Measurements from ENCODE around the gene GPRIN2. TPM values are rescaled to one million over a fixed set of nuclear protein-coding genes. Genes with fewer than 3 reads are reported as not detected.

Gene GPRIN2
- total and polyA plus RNA-seq, 2 of the 8 experiments (the other 6 are each of a cell fraction or from before 2014, with no cell fraction given): 14.3 to 18.6 TPM

DNA sequence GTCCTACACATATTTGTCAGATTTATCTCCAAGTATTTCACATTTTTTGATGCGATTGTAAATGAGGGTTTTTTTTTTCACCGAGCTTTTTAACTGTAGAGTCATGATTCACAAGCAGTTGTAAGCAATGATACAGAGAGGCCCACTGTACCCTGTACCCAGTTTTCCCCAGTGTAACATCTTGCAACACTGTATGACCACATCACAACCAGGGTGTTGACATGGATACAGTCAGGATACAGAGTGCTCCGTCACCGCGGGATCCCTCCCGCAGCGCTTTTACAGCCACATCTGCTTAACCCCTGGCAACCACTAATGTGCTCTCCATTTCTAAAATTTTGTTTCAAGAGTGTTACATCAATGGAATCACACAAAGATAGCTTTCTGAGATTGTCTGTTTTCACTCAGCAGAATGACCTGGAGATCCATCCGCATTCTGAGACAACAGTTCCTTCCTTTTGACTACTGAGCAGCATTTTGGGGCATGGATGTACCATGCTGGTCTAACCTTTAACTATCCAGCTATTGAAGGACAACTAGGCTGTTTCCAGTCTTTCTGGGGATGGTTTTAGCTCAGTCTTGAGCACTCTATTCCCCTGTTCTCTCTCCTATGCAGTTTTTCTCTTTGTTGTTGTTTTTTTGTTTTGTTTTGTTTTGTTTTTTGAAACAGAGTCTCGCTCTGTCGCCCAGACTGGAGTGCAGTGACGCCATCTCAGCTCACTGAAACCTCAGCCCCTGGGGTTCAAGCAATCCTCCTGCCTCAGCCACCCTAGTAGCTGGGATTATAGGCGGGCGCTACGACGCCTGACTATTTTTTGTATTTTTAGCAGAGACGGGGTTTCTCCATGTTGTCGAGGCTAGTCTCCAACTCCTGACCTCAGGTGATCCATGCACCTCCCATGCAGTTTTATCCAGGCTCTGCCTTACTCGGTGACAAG, 25.9 kb downstream of the GPRIN2 start:
- no peaks in the 10 kb centered on the region for H3K9me3 ChIP-seq (ENCODE audit: insufficient read depth in 2 of 2, low read depth in 1 of 2, low read length in 1 of 2)
- peaks cover 0 to 14% of the 10 kb centered on the region in 2 experiments for H4K20me1 ChIP-seq (replicated peaks in 1 of 2; ENCODE audit: control insufficient read depth in 1 of 2, insufficient read depth in 2 of 2, low read length in 2 of 2)
- H3K4me1 ChIP-seq (replicated peaks in 1 of 4; ENCODE audit: control insufficient read depth in 3 of 4, insufficient read depth in 4 of 4, low read length in 3 of 4): no peaks in the 10 kb centered on the region
- no peak overlapping the region for H4K5ac ChIP-seq (ENCODE audit: insufficient read length, low read depth, low read length)
- no peak overlapping the region for H3K27ac ChIP-seq (ENCODE audit: low read depth, low read length)
- no peak overlapping the region for H3K23ac ChIP-seq (ENCODE audit: insufficient read length)
- no peak overlapping the region for H3K4ac ChIP-seq (replicated peaks; ENCODE audit: insufficient read length, low read depth, low read length)
- no peak overlapping the region for H3K14ac ChIP-seq (ENCODE audit: insufficient read length)
- peaks cover 10% of the 10 kb centered on the region for H3K23me2 ChIP-seq (ENCODE audit: low read depth, low read length)
- no peak overlapping the region for H2BK120ac ChIP-seq (replicated peaks; ENCODE audit: low read depth, low read length)
- no peak overlapping the region for H2AK5ac ChIP-seq (ENCODE audit: low read depth, low read length)
- no peak overlapping the region for H2BK15ac ChIP-seq (ENCODE audit: low read length)
- H3K9ac ChIP-seq (replicated peaks in 1 of 4; ENCODE audit: extremely low read depth in 1 of 4, low read depth in 3 of 4, low read length in 3 of 4): 0 out of 7 replicates have a peak overlapping the region, but pooled peaks of 1 of the 4 experiments have one; percentile 3
- no peak overlapping the region for H3K18ac ChIP-seq (ENCODE audit: extremely low read depth, low read length)
- H2AFZ ChIP-seq (ENCODE audit: low read length): no peak overlapping the region
- no peaks in the 10 kb centered on the region; a peak in 1 of 8 replicates for H3K36me3 ChIP-seq (ENCODE audit: control insufficient read depth in 2 of 4, insufficient read depth in 4 of 4, low read length in 3 of 4)
- no peak overlapping the region for H2BK20ac ChIP-seq (ENCODE audit: low read length)
- H2BK5ac ChIP-seq (ENCODE audit: low read depth, low read length): no peak overlapping the region
- H3K4me2 ChIP-seq (ENCODE audit: insufficient read depth in 1 of 2, low read depth in 2 of 2, low read length in 2 of 2): no peak overlapping the region
- TF ChIP-seq HDAC6 (IDR thresholded peaks at IDR 0.05; ENCODE audit: low read depth, low read length) (no peak), TAF1 (IDR thresholded peaks at IDR 0.05; ENCODE audit: low read depth, low read length) (no peak), BRCA1 (IDR thresholded peaks at IDR 0.05; ENCODE audit: low read depth, low read length) (no peak), CEBPB (IDR thresholded peaks at IDR 0.05; ENCODE audit: low read depth, low read length) (peak; percentile 57; the same call in 1 of the 2 replicates), JUN (IDR thresholded peaks at IDR 0.05; ENCODE audit: low read depth, low read length) (no peak), BACH1 (IDR thresholded peaks at IDR 0.05; ENCODE audit: low read length) (no peak)
- H3K79me2 ChIP-seq (ENCODE audit: control insufficient read depth in 1 of 2, insufficient read depth in 2 of 2, low read length in 2 of 2): peaks cover 0 to 6% of the 10 kb centered on the region in 2 experiments; a peak in 1 of 4 replicates
- FAIRE-seq (no peak), DNase-seq (ENCODE audit: low read depth in 1 of 2, low spot score in 2 of 2) (no peak)
- no peak overlapping the region for H3K56ac ChIP-seq (replicated peaks; ENCODE audit: insufficient read length, low read depth, low read length)
- H3K4me3 ChIP-seq (ENCODE audit: extremely low read depth in 1 of 4, insufficient read depth in 2 of 4, low read depth in 3 of 4, low read length in 4 of 4): no peak overlapping the region
- no peak overlapping the region for H2BK12ac ChIP-seq (ENCODE audit: low read depth, low read length)
- H4K91ac ChIP-seq (replicated peaks; ENCODE audit: insufficient read length, low read length): no peak overlapping the region
- H3K27me3 ChIP-seq (replicated peaks in 1 of 4; ENCODE audit: control insufficient read depth in 3 of 4, extremely low read depth in 1 of 4, insufficient read depth in 3 of 4, low read length in 3 of 4): 0 out of 7 replicates have a peak, but pooled peaks cover 0 to 3% (median 0%) of the 10 kb centered on the region in 4 experiments
- no peak overlapping the region for H4K8ac ChIP-seq (ENCODE audit: extremely low read depth, insufficient read depth, low read length)
- CTCF ChIA-PET (ENCODE audit: partially characterized antibody): interaction anchor here (0.8 to 4.4 kb wide), 7 partner anchors 8 to 21 kb away, joined by 3 to 32 read pairs (median 5); no protein-coding TSS in a partner anchor
- POLR2A ChIA-PET (ENCODE audit: partially characterized antibody): interaction anchor here (1.1 to 2.4 kb wide), 2 partner anchors 10 to 14 kb away, joined by 3 to 6 read pairs; no protein-coding TSS in a partner anchor
- no peaks in the 10 kb centered on the region for H3K79me1 ChIP-seq (ENCODE audit: low read depth, low read length)
- WGBS, 2 experiments (ENCODE audit: extremely low coverage in 1 of 2, insufficient coverage in 1 of 2, insufficient read length in 1 of 2, insufficient replicate concordance in 2 of 2, low coverage in 1 of 2, low lambda C conversion rate in 2 of 2, missing lambda C conversion rate in 1 of 2): 83% methylated on average over 18 of the region's 18 CpGs; no CpG with 5 or more reads in 1 of the 2 experiments
